IMR-90 (cell line): Measurements from ENCODE around the gene PALM. TPM values are rescaled to one million over a fixed set of nuclear protein-coding genes. Genes with fewer than 3 reads are reported as not detected.

Experiments used
- ATAC-seq: fragments of 200-7000 bp; cut with Tn5 transposase; 2 replicates; pipeline ENCODE4 v1.9.1; 2020; ENCODE audit warnings: low read depth, mild to moderate bottlenecking, moderate library complexity
- BruUV-seq: library from RNA; stranded (reverse); fragments of 400-500 nt; replicated peaks from 2 replicates; lab custom pipeline; 2021; lab: Mats Ljungman, UMichigan
- CTCF ChIA-PET: fragments of 300-600 bp; formaldehyde crosslinking; extraction: SDS; loops from one replicate; lab custom pipeline; 2021; ENCODE audit warnings: antibody characterized with exemption; lab: Yijun Ruan, JAX
- POLR2A ChIA-PET: fragments of 300-600 bp; sonication (Branson Sonifier 250); formaldehyde crosslinking; loops from one replicate; lab custom pipeline; 2022; ENCODE audit warnings: antibody characterized with exemption; ENCODE audit not compliant: unreplicated experiment; lab: Charles Lee
- DNase-seq: peaks from one replicate; pipeline ENCODE4 v3.0.0; 2013
- H2AFZ ChIP-seq: replicated peaks from 2 replicates; pipeline ENCODE3; 2013; ENCODE audit warnings: low read length, mild to moderate bottlenecking; ENCODE audit not compliant: poor library complexity
- H2AK5ac ChIP-seq: 2 replicates; pipeline ENCODE4 v1.6.1; 2013; ENCODE audit warnings: low read depth, low read length, inconsistent platforms
- H2AK9ac ChIP-seq: replicated peaks from 2 replicates; pipeline ENCODE3; 2013; ENCODE audit warnings: mild to moderate bottlenecking, low read depth, low read length, moderate library complexity; ENCODE audit not compliant: poor library complexity
- H2BK120ac ChIP-seq: 2 replicates; pipeline ENCODE4 v1.6.1; 2013; ENCODE audit warnings: low read depth, low read length, inconsistent platforms
- H2BK15ac ChIP-seq: 3 replicates; pipeline ENCODE4 v1.6.1; 2013; ENCODE audit warnings: low read depth, low read length, inconsistent platforms
- H2BK20ac ChIP-seq: 2 replicates; pipeline ENCODE4 v1.6.1; 2013; ENCODE audit warnings: low read depth, mild to moderate bottlenecking, inconsistent platforms, low read length, moderate library complexity
- H2BK5ac ChIP-seq: 2 replicates; pipeline ENCODE4 v1.6.1; 2013; ENCODE audit warnings: mild to moderate bottlenecking, low read depth, low read length, inconsistent platforms; ENCODE audit not compliant: poor library complexity, severe bottlenecking
- H3K14ac ChIP-seq: replicated peaks from 2 replicates; pipeline ENCODE4 v1.6.1; 2013; ENCODE audit warnings: low read depth, low read length, inconsistent platforms
- H3K18ac ChIP-seq: 2 replicates; pipeline ENCODE4 v1.6.1; 2013; ENCODE audit warnings: low read depth, low read length, control low read depth
- H3K23ac ChIP-seq: 2 replicates; pipeline ENCODE4 v1.6.1; 2013; ENCODE audit warnings: low read depth, low read length, inconsistent platforms
- H3K27ac ChIP-seq: 2 replicates; pipeline ENCODE4 v1.5.1; 2013; ENCODE audit warnings: mild to moderate bottlenecking, control low read depth, low read length; ENCODE audit not compliant: insufficient read depth
- H3K27me3 ChIP-seq: 2 replicates; pipeline ENCODE4 v1.6.1; 2013; ENCODE audit warnings: low read length; ENCODE audit not compliant: control insufficient read depth, insufficient read depth
- H3K36me3 ChIP-seq: 2 replicates; pipeline ENCODE4 v1.6.1; 2013; ENCODE audit warnings: low read length, mixed read lengths; ENCODE audit not compliant: control insufficient read depth, insufficient read depth
- H3K4ac ChIP-seq: 2 replicates; pipeline ENCODE4 v1.6.1; 2013; ENCODE audit warnings: low read depth, low read length, inconsistent platforms
- H3K4me1 ChIP-seq: 2 replicates; pipeline ENCODE4 v1.6.1; 2013; ENCODE audit warnings: low read length, mixed read lengths; ENCODE audit not compliant: control insufficient read depth, insufficient read depth
- H3K4me2 ChIP-seq: 2 replicates; pipeline ENCODE4 v1.6.1; 2013; ENCODE audit warnings: low read depth, mild to moderate bottlenecking, control low read depth, low read length, moderate library complexity
- H3K4me3 ChIP-seq: 2 replicates; pipeline ENCODE4 v1.5.1; 2013; ENCODE audit warnings: low read depth, mild to moderate bottlenecking, control low read depth, low read length, moderate library complexity; ENCODE audit not compliant: insufficient read depth
- H3K56ac ChIP-seq: 2 replicates; pipeline ENCODE4 v1.6.1; 2013; ENCODE audit warnings: low read length, inconsistent platforms; ENCODE audit not compliant: insufficient read depth; ENCODE audit errors: extremely low read depth
- H3K79me1 ChIP-seq, 2 experiments: 2 replicates each; pipeline ENCODE4 v1.6.1; 2013; ENCODE audit warnings: low read length in 2 of 2, inconsistent platforms in 1 of 2, low read depth in 1 of 2
- H3K9ac ChIP-seq: 2 replicates; pipeline ENCODE4 v1.6.1; 2013; ENCODE audit warnings: low read depth, low read length, control low read depth
- H3K9me1 ChIP-seq: 2 replicates; pipeline ENCODE4 v1.6.1; 2013; ENCODE audit warnings: low read length, inconsistent platforms; ENCODE audit not compliant: insufficient read depth
- H3K9me3 ChIP-seq: 2 replicates; pipeline ENCODE4 v1.6.1; 2013; ENCODE audit warnings: low read length; ENCODE audit not compliant: control insufficient read depth, insufficient read depth
- H4K20me1 ChIP-seq: 2 replicates; pipeline ENCODE4 v1.6.1; 2013; ENCODE audit warnings: low read length, inconsistent platforms; ENCODE audit not compliant: insufficient read depth
- H4K5ac ChIP-seq: 2 replicates; pipeline ENCODE4 v1.6.1; 2013; ENCODE audit warnings: mild to moderate bottlenecking, low read depth, low read length, control low read depth
- H4K8ac ChIP-seq, 2 experiments: 2 replicates each; pipeline ENCODE4 v1.6.1; 2013; ENCODE audit warnings: low read depth in 2 of 2, low read length in 2 of 2, control low read depth in 1 of 2, inconsistent platforms in 1 of 2
- H4K91ac ChIP-seq: 2 replicates; pipeline ENCODE4 v1.6.1; 2013; ENCODE audit warnings: low read depth, low read length, inconsistent platforms; ENCODE audit not compliant: insufficient read depth
- RCOR1 ChIP-seq: IDR thresholded peaks from 2 replicates; pipeline ENCODE4 v1.6.1; 2012; ENCODE audit warnings: mild to moderate bottlenecking, low read length, improper control_type of control experiment; ENCODE audit not compliant: insufficient replicate concordance
- WGBS, 2 experiments: methylation state at CpG; one replicate each; pipeline versions ENCODE4 v1.1.5 to v1.1.7; 2013; ENCODE audit warnings: missing lambda C conversion rate in 2 of 2; ENCODE audit not compliant: insufficient read length in 1 of 2; ENCODE audit errors: extremely low coverage in 2 of 2; 5-methylcytosine and 5-hydroxymethylcytosine counted together
- dilution Hi-C: fragments of 300-500 bp; cut with HindIII; formaldehyde crosslinking; loops from one replicate; pipeline ENCODE4 v1.14.3; 2018; ENCODE audit warnings: low sequenced_read_pairs; ENCODE audit not compliant: unreplicated experiment
- in situ Hi-C: fragments of 300-500 bp; cut with MboI; formaldehyde crosslinking; loops from 3 replicates; pipeline ENCODE4 v1.14.3; 2019; ENCODE audit warnings: low sequenced_read_pairs, inconsistent platforms, mixed read lengths
- intact Hi-C: fragments of 100-400 bp; cut with micrococcal nuclease; formaldehyde crosslinking; loops from 2 replicates; pipeline ENCODE4 v1.10.0; 2022
- polyA plus RNA-seq, 3 experiments: library from polyadenylated mRNA; depleted of rRNA; stranded (reverse); fragments of >200 nt; gene quantifications; 2 replicates each; pipeline ENCODE4 v1.2.3, GENCODE V29; 2012; ENCODE audit warnings: low replicate concordance in 1 of 3
- total RNA-seq: library from RNA; depleted of rRNA; stranded (reverse); fragments of >200 nt; gene quantifications from 2 replicates; pipeline ENCODE4 v1.2.3, GENCODE V29; 2012

Gene PALM
- total and polyA plus RNA-seq, 2 of the 4 experiments (the other 2 are of a cell fraction), result 2.2 to 7.4 TPM

- peak overlapping the region; percentile 46; the same call in 1 of the 2 replicates for H3K23ac ChIP-seq
- peak overlapping the region; percentile 52 for H3K4me2 ChIP-seq
- ATAC-seq (no peak), DNase-seq (no peak)
- no peak for TF ChIP-seq RCOR1
- no TSS peak for BruUV-seq
- H3K9me1 ChIP-seq, result peaks cover 12% of the 10 kb centered on the region
- peak overlapping the region; percentile 96 for H2AK9ac ChIP-seq
- H2BK20ac ChIP-seq, result no peak overlapping the region
- peak overlapping the region; percentile 61; the same call in 1 of the 2 replicates for H2AK5ac ChIP-seq
- H3K9ac ChIP-seq, result peak overlapping the region; percentile 62
- no peak overlapping the region for H3K14ac ChIP-seq
- no peak overlapping the region for H4K91ac ChIP-seq
- ChIA-PET POLR2A (no interaction called here), CTCF (no interaction called here)
- no peak overlapping the region for H3K4me3 ChIP-seq
- H2BK15ac ChIP-seq, result no peak overlapping the region
- H3K27ac ChIP-seq, result peak overlapping the region; percentile 78; the same call in 1 of the 2 replicates
- 87% methylated on average over 9 of the region's 16 CpGs; no CpG with 5 or more reads in 1 of the 2 experiments for WGBS, 2 experiments
- H3K36me3 ChIP-seq, result peaks cover 2% of the 10 kb centered on the region; the same call in 1 of the 2 replicates
- no peak overlapping the region for H2BK120ac ChIP-seq
- H3K56ac ChIP-seq, result no peak overlapping the region
- no peak overlapping the region for H3K18ac ChIP-seq
- dilution Hi-C loops (no loop called here), intact Hi-C loops (no loop called here), in situ Hi-C loops (no loop called here)
- H2AFZ ChIP-seq, result peak overlapping the region; percentile 19
- no peaks in the 10 kb centered on the region for H3K9me3 ChIP-seq
- H4K5ac ChIP-seq, result no peak overlapping the region
- no peaks in the 10 kb centered on the region for H3K27me3 ChIP-seq
- peaks cover 18% of the 10 kb centered on the region for H3K4me1 ChIP-seq
- no peak overlapping the region for H2BK5ac ChIP-seq
- peaks cover 18% of the 10 kb centered on the region for H4K20me1 ChIP-seq
- no peak overlapping the region; the same call in 1 of the 2 replicates for H3K4ac ChIP-seq
- peaks cover 13 to 51% of the 10 kb centered on the region in 2 experiments; a peak in 3 of 4 replicates for H3K79me1 ChIP-seq
- H4K8ac ChIP-seq, result peak overlapping the region in 1 of 2 experiments; percentile 69; a peak in 1 of 4 replicates
Measured at GRCh38 chr19:678791-679388, 29.8 kb upstream of the PALM start.
